GM12872 (cell line): ENCODE results near the gene NOBOX.

Source experiments
- CTCF ChIP-seq: IDR thresholded peaks from 3 replicates; pipeline ENCODE4 v1.5.1; 2011; ENCODE audit warnings: low read depth, mild to moderate bottlenecking, low read length, moderate library complexity; ENCODE audit not compliant: insufficient read depth

Gene NOBOX

DNA sequence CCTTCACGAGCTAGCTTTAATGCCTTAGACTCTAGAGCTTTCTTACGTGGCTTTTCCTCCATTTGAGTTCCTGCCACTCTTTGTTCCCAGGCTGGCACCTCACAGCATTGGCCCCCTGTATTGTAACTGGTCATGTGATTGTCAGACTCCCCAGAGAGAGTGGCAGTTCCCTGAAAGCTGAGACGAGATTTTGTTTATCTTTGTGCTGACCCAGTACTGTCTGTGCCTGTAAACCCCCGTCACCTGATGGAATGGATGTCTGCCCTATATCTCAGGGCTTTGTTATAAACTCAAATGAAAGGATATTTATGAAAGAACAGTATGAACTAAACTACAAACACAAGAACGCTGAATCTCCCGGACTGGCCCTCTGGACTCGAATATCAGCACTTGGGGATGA, 13.0 kb downstream of the NOBOX start:
- no peak for TF ChIP-seq CTCF

GRCh38 chr7:144388950-144389349, 14.5 kb downstream of the NOBOX start:
- TF ChIP-seq CTCF = no peak

DNA sequence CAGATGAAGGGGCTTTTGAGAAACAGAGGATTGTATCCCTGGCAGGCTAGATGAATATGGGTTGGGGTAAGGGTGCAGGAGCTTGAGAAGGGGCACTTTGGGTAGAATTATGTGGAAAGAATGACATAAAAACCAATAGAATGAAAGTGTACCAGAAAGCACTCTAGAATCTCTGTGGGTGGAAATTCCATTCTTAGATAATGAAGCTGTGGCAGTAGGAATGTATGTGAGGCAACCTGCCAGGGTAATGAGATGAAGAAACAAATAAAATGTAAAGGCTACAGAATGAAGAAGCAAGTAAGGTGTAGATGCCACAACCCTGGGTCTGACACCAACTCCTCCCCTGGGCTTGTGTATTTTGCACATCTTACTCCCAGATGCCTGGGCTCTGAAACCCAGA, 16.8 kb downstream of the NOBOX start:
- TF ChIP-seq CTCF = no peak

GRCh38 chr7:144384555-144385245, 18.8 kb downstream of the NOBOX start:
- TF ChIP-seq CTCF = no peak

DNA sequence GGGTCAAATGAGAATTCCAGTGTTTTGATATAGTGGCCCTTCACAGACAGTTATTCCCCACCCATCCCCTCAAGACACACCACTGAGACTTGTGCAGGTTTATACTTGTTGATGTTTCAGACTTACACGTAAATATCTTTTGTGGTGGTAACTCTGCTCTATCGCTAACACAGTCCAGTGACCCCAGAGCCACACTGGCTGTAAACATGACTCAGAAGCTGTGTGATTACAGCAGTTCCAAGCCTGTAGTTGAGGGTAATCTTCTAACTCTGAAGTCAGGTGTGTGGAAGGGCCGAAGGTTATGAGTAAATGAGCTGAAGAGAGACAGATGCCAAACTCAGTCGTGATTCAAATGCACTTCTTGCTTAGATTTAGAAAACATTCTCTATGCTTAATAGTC, 19.4 kb downstream of the NOBOX start:
- no peak for TF ChIP-seq CTCF

DNA sequence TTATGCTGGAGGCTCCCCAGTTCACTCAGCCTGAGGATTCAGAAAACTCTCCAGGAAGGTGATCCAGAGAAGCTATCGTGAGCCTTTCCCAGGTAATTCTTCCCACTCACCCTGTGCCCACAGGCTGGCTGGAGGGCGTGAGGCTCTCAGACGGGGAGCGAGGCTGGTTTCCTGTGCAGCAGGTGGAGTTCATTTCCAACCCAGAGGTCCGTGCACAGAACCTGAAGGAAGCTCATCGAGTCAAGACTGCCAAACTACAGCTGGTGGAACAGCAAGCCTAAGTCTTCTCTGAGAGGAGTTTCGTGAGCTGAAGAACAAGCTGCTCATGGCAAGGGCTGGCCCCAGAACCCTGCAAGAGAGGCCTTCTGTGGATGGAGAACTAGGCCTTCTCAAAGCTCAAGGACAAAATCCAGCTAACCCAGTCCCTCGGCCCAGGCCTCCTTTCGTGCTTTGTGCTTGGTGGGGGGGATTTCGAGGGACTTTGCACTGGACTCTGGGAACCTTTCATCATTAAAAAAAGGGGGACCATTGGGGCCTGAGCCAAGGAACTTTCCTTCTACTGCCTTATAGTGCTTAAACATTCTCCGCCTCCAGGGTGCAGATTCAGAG, 23.6 kb downstream of the NOBOX start:
- no peak for TF ChIP-seq CTCF

DNA sequence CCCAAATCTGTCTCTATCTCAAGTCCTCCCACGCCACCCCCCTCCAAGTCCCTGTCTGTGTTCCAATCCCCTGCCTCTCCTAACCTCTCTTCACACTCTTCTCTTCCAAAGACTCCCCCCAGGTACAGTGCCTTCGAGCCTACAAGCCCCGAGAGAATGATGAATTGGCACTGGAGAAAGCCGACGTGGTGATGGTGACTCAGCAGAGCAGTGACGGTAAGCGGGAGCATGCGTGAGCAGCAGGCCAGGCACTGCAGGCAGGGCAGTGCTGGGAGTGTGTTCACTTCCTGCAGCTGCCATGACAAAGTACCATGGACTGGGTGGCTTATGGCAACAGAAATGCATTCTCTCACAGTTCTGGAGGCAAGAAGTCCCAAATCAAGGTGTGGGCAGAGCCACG, 24.8 kb downstream of the NOBOX start:
- no peak for TF ChIP-seq CTCF
